Neural progenitor cell (in vitro differentiated cells): Measurements from ENCODE around the gene LYRM2.

Experiments used
- CTCF ChIP-seq: fragments of 200-600 bp; sonication (generic); IDR thresholded peaks from 2 replicates; pipeline ENCODE4 v1.5.1; 2017; ENCODE audit warnings: antibody characterized with exemption, mild to moderate bottlenecking
- EZH2 ChIP-seq: fragments of 200-600 bp; sonication (generic); IDR thresholded peaks from 2 replicates; pipeline ENCODE4 v1.6.1; 2017; ENCODE audit warnings: antibody characterized with exemption, mild to moderate bottlenecking, moderate library complexity

GRCh38 chr6:89670935-89671565, 32.5 kb upstream of the LYRM2 start:
- TF ChIP-seq CTCF (no peak), EZH2 (no peak)
